WTC11 (cell line): ENCODE measurements around the gene CALN1. TPM values are rescaled to one million over a fixed set of nuclear protein-coding genes. Genes with fewer than 3 reads are reported as not detected.

Experiments
- ATAC-seq: fragments of 200-7000 bp; cut with Tn5 transposase; 2 replicates; pipeline ENCODE4 v1.10.0; 2021; ENCODE audit warnings: mild to moderate bottlenecking, moderate library complexity
- CTCF ChIA-PET: fragments of 300-600 bp; sonication (Branson Sonifier 250); formaldehyde crosslinking; loops from one replicate; lab custom pipeline; 2021; ENCODE audit warnings: antibody characterized with exemption; lab: Charles Lee
- POLR2A ChIA-PET: fragments of 350-600 bp; sonication (Branson Sonifier 250); formaldehyde crosslinking; loops from one replicate; lab custom pipeline; 2021; ENCODE audit warnings: antibody characterized with exemption; lab: Charles Lee
- DNase-seq: peaks from one replicate; pipeline ENCODE4 v3.0.0; 2021; ENCODE audit warnings: low spot score
- H3K27ac Mint-ChIP-seq: 2 replicates; pipeline ENCODE4 v1.8.0; 2021; ENCODE audit warnings: mixed read lengths
- H3K27me3 Mint-ChIP-seq: 2 replicates; pipeline ENCODE4 v1.8.0; 2021; ENCODE audit warnings: low read depth, mild to moderate bottlenecking, moderate library complexity, mixed read lengths
- H3K36me3 Mint-ChIP-seq: 2 replicates; pipeline ENCODE4 v1.8.0; 2021; ENCODE audit warnings: mixed read lengths
- H3K4me1 Mint-ChIP-seq: 2 replicates; pipeline ENCODE4 v1.8.0; 2022; ENCODE audit warnings: mixed read lengths
- H3K4me3 Mint-ChIP-seq: 2 replicates; pipeline ENCODE4 v1.8.0; 2021; ENCODE audit warnings: mild to moderate bottlenecking, moderate library complexity, mixed read lengths
- H3K9me3 Mint-ChIP-seq: 2 replicates; pipeline ENCODE4 v1.8.0; 2021; ENCODE audit warnings: mixed read lengths
- AFF4 ChIP-seq: sonication (generic); formaldehyde crosslinking; IDR thresholded peaks from 2 replicates; pipeline ENCODE4 v1.8.1; 2023; ENCODE audit warnings: mild to moderate bottlenecking, missing genetic modification reagents, borderline replicate concordance
- CBFB ChIP-seq: sonication (generic); formaldehyde crosslinking; IDR thresholded peaks from 2 replicates; pipeline ENCODE4 v1.8.1; 2022; ENCODE audit warnings: mild to moderate bottlenecking, low read depth, missing genetic modification reagents
- CREM ChIP-seq: sonication (generic); formaldehyde crosslinking; IDR thresholded peaks from 2 replicates; pipeline ENCODE4 v1.8.1; 2022; ENCODE audit warnings: mild to moderate bottlenecking, missing genetic modification reagents, moderate library complexity
- E2F4 ChIP-seq: sonication (generic); formaldehyde crosslinking; IDR thresholded peaks from 2 replicates; pipeline ENCODE4 v1.8.1; 2022; ENCODE audit warnings: low read depth, mild to moderate bottlenecking, moderate library complexity, missing genetic modification reagents, borderline replicate concordance
- E2F5 ChIP-seq: sonication (generic); formaldehyde crosslinking; IDR thresholded peaks from 2 replicates; pipeline ENCODE4 v1.8.1; 2022; ENCODE audit warnings: mild to moderate bottlenecking, moderate library complexity, missing genetic modification reagents
- ERG ChIP-seq: fragments of 250-450 bp; sonication (Bioruptor Pico); IDR thresholded peaks from 2 replicates; pipeline ENCODE4 v1.8.0; 2021; ENCODE audit warnings: mild to moderate bottlenecking
- ESRRA ChIP-seq: sonication (generic); formaldehyde crosslinking; IDR thresholded peaks from 2 replicates; pipeline ENCODE4 v1.8.1; 2022; ENCODE audit warnings: mild to moderate bottlenecking, missing genetic modification reagents, borderline replicate concordance
- NR2C2 ChIP-seq: sonication (generic); formaldehyde crosslinking; IDR thresholded peaks from 2 replicates; pipeline ENCODE4 v1.8.0; 2022; ENCODE audit warnings: mild to moderate bottlenecking, missing genetic modification reagents
- NR3C1 ChIP-seq: sonication (generic); formaldehyde crosslinking; conservative IDR thresholded peaks from 2 replicates; pipeline ENCODE4 v1.8.1; 2023; ENCODE audit warnings: low read depth, mild to moderate bottlenecking, missing genetic modification reagents
- OVOL2 ChIP-seq: fragments of 250-450 bp; sonication (Bioruptor Pico); IDR thresholded peaks from 2 replicates; pipeline ENCODE4 v1.9.0; 2021; ENCODE audit warnings: mild to moderate bottlenecking, borderline replicate concordance
- RELA ChIP-seq: sonication (generic); formaldehyde crosslinking; IDR thresholded peaks from 2 replicates; pipeline ENCODE4 v1.8.1; 2022; ENCODE audit warnings: missing genetic modification reagents, mild to moderate bottlenecking, borderline replicate concordance
- RORB ChIP-seq: fragments of 250-450 bp; sonication (Bioruptor Pico); IDR thresholded peaks from 2 replicates; pipeline ENCODE4 v1.9.0; 2021; ENCODE audit warnings: mild to moderate bottlenecking
- SOX15 ChIP-seq: fragments of 250-450 bp; sonication (Bioruptor Pico); IDR thresholded peaks from 2 replicates; pipeline ENCODE4 v1.9.0; 2021; ENCODE audit warnings: mild to moderate bottlenecking
- SP1 ChIP-seq: sonication (generic); formaldehyde crosslinking; conservative IDR thresholded peaks from 2 replicates; pipeline ENCODE4 v1.8.1; 2022; ENCODE audit warnings: missing genetic modification reagents
- STAT6 ChIP-seq: sonication (generic); formaldehyde crosslinking; conservative IDR thresholded peaks from 2 replicates; pipeline ENCODE4 v1.8.1; 2023; ENCODE audit warnings: mild to moderate bottlenecking, low read depth, missing genetic modification reagents, moderate library complexity
- TEAD1 ChIP-seq: sonication (generic); formaldehyde crosslinking; IDR thresholded peaks from 2 replicates; pipeline ENCODE4 v1.8.0; 2022; ENCODE audit warnings: mild to moderate bottlenecking, missing genetic modification reagents
- ZNF232 ChIP-seq: sonication (generic); formaldehyde crosslinking; IDR thresholded peaks from 2 replicates; pipeline ENCODE4 v1.8.0; 2022; ENCODE audit warnings: mild to moderate bottlenecking, missing genetic modification reagents
- ZNF512 ChIP-seq: sonication (generic); formaldehyde crosslinking; IDR thresholded peaks from 2 replicates; pipeline ENCODE4 v1.8.1; 2022; ENCODE audit warnings: missing genetic modification reagents, borderline replicate concordance
- ZNF671 ChIP-seq: fragments of 250-450 bp; sonication (Bioruptor Pico); IDR thresholded peaks from 2 replicates; pipeline ENCODE4 v1.8.0; 2021; ENCODE audit warnings: mild to moderate bottlenecking
- total RNA-seq: library from RNA; stranded (reverse); gene quantifications from 3 replicates; pipeline ENCODE4 v1.2.3, GENCODE V29; 2021

Gene CALN1
- total RNA-seq, 1 experiment from 2014 or later, result 10.5 TPM

- TF ChIP-seq E2F5 (CRISPR knock-in tag), result no peak
- TF ChIP-seq AFF4 (CRISPR knock-in tag), result no peak
- no peak for TF ChIP-seq SOX15
- no peak for TF ChIP-seq ZNF671
- no peak for TF ChIP-seq STAT6 (CRISPR knock-in tag)
- no peak for TF ChIP-seq NR3C1 (CRISPR knock-in tag)
- no peak for TF ChIP-seq NR2C2 (CRISPR knock-in tag)
- no peak for TF ChIP-seq ERG
- TF ChIP-seq CBFB, result no peak
Measured at GRCh38 chr7:71962636-71963035, 449.5 kb downstream of the CALN1 start (continued).

- no peak for ATAC-seq
- Mint-ChIP-seq H3K4me1 (no peaks in the 10 kb centered on the region), H3K9me3 (peaks cover 8% of the 10 kb centered on the region), H3K36me3 (peaks cover 6% of the 10 kb centered on the region; the same call in 1 of the 2 replicates), H3K4me3 (no peak overlapping the region), H3K27ac (no peak overlapping the region), H3K27me3 (no peaks in the 10 kb centered on the region)
- CTCF ChIA-PET, result interaction anchor here (0.6 kb wide), 1 partner anchor 148 kb away, joined by 3 read pairs; no protein-coding TSS in a partner anchor
- no peak for DNase-seq
- POLR2A ChIA-PET, result no interaction called here
- TF ChIP-seq ESRRA (CRISPR knock-in tag), result no peak
- TF ChIP-seq CBFB, result no peak
- TF ChIP-seq E2F4 (CRISPR knock-in tag), result no peak
- TF ChIP-seq SP1, result no peak
- TF ChIP-seq RELA (CRISPR knock-in tag), result no peak
- no peak for TF ChIP-seq AFF4 (CRISPR knock-in tag)
- TF ChIP-seq TEAD1 (CRISPR knock-in tag), result no peak
- TF ChIP-seq ZNF232, result no peak
- no peak for TF ChIP-seq OVOL2 (CRISPR knock-in tag)
- TF ChIP-seq CREM (CRISPR knock-in tag), result no peak
- TF ChIP-seq RORB (CRISPR knock-in tag), result no peak
- TF ChIP-seq ZNF512, result no peak
Measured at GRCh38 chr7:71961283-71961682, 450.9 kb downstream of the CALN1 start.
